Measurements from ENCODE around the gene CKM. TPM values are rescaled to one million over a fixed set of nuclear protein-coding genes. Genes with fewer than 3 reads are reported as not detected.
"Not testable (repeated sequence)": the region's sequence is repeated elsewhere in the genome, so short reads cannot be mapped to it uniquely, and the experiment has no call there.

CKM gene
- total RNA-seq, 3 donors from 2014 or later, result not detected

DNA sequence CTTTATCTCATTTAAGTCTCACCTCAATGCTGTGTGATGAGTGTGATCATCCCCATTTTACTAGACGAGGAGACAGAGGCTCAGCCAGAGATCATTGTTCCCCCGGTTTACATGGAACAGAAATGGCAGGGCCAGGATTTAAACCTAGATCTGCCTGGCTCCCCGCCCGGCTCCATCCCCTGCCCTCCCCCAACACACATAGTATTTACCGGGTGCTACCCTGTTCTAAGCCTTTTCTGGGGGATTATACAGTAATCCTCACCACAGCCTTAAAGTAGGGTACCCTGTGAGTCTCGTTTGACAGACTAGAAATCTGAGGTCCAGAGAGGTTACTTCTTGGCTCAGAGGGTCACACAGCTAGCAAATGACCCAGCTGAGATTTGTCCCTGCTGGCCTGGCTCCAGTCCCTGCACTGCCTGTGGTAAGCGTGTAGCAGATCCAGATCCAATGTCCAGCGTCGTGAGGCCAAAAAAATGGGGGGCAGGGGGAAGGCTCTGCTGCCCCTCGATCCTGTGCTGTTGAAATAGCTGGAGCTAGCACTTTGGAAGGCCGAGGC is 14.1 kb upstream of the CKM start:
- no peak for DNase-seq (ENCODE audit: low spot score in 2 of 2)
- TF ChIP-seq POLR2AphosphoS5 (IDR thresholded peaks at IDR 0.05), result no peak
- TF ChIP-seq POLR2A (IDR thresholded peaks at IDR 0.05), result no peak
- TF ChIP-seq, protein P1, sequence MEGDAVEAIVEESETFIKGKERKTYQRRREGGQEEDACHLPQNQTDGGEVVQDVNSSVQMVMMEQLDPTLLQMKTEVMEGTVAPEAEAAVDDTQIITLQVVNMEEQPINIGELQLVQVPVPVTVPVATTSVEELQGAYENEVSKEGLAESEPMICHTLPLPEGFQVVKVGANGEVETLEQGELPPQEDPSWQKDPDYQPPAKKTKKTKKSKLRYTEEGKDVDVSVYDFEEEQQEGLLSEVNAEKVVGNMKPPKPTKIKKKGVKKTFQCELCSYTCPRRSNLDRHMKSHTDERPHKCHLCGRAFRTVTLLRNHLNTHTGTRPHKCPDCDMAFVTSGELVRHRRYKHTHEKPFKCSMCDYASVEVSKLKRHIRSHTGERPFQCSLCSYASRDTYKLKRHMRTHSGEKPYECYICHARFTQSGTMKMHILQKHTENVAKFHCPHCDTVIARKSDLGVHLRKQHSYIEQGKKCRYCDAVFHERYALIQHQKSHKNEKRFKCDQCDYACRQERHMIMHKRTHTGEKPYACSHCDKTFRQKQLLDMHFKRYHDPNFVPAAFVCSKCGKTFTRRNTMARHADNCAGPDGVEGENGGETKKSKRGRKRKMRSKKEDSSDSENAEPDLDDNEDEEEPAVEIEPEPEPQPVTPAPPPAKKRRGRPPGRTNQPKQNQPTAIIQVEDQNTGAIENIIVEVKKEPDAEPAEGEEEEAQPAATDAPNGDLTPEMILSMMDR (IDR thresholded peaks at IDR 0.05), result no peak
- intact Hi-C loops (cut with DNase I; ENCODE audit: low total_unique reads), result no loop called here
- Histone ChIP-seq H3K9me3 (no peaks in the 10 kb centered on the region), H3K27ac (no peak overlapping the region), H3K4me1 (no peaks in the 10 kb centered on the region), H3K27me3 (peaks cover 0 to 11% of the 10 kb centered on the region in 2 donors), H3K4me3 (no peak overlapping the region), H3K36me3 (no peaks in the 10 kb centered on the region)

DNA sequence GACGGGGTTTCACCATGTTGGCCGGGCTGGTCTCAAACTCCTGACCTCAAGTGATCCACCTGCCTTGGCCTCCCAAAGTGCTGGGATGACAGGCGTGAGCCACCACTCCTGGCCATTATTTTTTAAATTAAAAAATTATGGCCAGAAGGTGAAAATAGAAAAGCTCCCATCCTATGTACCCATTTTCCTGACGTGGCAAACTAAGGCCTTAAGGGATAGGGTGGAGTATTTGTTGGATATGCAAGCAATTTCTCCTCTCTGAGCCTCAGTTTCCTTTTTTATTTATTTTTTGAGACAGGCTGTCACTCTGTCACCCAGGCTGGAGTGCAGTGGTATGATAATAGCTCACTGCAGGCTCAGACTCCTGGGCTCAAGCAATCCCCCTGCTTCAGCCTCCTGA is 12.2 kb upstream of the CKM start:
- DNase-seq (ENCODE audit: low spot score in 2 of 2); H3K27ac ChIP-seq; H3K27me3 ChIP-seq; H3K9me3 ChIP-seq; H3K4me1 ChIP-seq; H3K4me3 ChIP-seq; intact Hi-C loops (cut with DNase I; ENCODE audit: low total_unique reads); H3K36me3 ChIP-seq: not testable (repeated sequence)

DNA sequence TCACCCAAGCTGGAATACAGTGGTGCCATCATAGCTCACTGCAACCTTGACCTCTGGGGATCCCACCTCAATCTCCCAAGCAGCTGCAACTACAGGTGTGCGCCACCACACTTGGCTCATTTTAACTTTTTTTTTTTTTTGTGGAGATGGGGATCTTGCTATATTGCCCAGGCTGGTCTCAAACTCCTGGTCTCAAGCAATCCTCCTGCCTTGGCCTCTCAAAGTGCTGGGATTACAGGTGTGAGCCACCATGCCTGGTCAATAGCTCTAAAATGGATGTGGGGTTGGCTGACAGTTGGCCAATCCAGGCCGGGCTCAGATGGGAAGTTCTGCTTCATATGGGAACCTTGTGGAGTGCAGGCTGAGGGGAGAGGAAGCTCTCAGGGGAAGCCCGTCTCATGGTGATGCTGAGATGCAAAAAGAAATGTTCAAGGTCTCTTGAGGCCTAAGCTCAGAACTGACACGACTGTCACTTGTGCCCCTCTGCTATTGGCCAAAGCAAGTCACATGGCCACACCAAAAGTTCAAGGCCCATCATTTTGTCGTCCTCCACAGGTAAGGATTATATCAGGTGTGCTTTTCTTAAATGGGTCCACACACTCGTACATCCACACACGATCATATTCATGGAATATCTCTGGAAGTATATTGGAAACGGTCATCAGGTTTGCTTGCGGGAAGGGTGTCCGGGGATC is 11.1 kb upstream of the CKM start:
- Histone ChIP-seq H3K27ac (no peak overlapping the region), H3K36me3 (no peaks in the 10 kb centered on the region), H3K9me3 (no peaks in the 10 kb centered on the region), H3K4me3 (no peak overlapping the region), H3K27me3 (no peaks in the 10 kb centered on the region), H3K4me1 (no peaks in the 10 kb centered on the region)
- no peak for TF ChIP-seq POLR2A (IDR thresholded peaks at IDR 0.05)
- no peak for DNase-seq (ENCODE audit: low spot score in 2 of 2)
- intact Hi-C loops (cut with DNase I; ENCODE audit: low total_unique reads), result no loop called here

DNA sequence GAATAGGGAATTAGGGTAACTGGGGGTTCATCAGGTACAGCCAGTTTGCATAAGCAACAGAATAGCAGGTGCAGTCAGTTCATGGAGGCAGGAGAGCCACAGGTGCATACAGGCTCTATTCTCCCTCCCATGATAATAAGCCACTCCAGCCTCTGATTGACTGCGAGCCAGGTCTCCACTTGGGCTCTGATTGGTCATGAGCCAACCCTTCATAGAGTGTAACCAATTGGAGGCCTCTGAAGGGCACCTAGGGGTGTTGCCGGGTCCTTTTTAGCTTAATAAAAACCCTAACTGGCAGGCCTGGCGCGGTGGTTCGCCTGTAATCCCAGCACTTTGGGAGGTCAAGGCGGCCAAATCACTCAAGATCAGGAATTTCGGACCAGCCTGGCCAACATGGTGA is 8.7 kb upstream of the CKM start:
- Histone ChIP-seq H3K27ac (no peak overlapping the region), H3K4me3 (no peak overlapping the region), H3K9me3 (no peaks in the 10 kb centered on the region), H3K4me1 (no peaks in the 10 kb centered on the region), H3K36me3 (no peaks in the 10 kb centered on the region), H3K27me3 (no peaks in the 10 kb centered on the region)
- TF ChIP-seq POLR2AphosphoS5 (IDR thresholded peaks at IDR 0.05) (no peak), POLR2A (IDR thresholded peaks at IDR 0.05) (no peak)
- TF ChIP-seq, protein P1 (IDR thresholded peaks at IDR 0.05), result no peak
- DNase-seq (ENCODE audit: low spot score in 2 of 2), result no peak
- intact Hi-C loops (cut with DNase I; ENCODE audit: low total_unique reads), result no loop called here

DNA sequence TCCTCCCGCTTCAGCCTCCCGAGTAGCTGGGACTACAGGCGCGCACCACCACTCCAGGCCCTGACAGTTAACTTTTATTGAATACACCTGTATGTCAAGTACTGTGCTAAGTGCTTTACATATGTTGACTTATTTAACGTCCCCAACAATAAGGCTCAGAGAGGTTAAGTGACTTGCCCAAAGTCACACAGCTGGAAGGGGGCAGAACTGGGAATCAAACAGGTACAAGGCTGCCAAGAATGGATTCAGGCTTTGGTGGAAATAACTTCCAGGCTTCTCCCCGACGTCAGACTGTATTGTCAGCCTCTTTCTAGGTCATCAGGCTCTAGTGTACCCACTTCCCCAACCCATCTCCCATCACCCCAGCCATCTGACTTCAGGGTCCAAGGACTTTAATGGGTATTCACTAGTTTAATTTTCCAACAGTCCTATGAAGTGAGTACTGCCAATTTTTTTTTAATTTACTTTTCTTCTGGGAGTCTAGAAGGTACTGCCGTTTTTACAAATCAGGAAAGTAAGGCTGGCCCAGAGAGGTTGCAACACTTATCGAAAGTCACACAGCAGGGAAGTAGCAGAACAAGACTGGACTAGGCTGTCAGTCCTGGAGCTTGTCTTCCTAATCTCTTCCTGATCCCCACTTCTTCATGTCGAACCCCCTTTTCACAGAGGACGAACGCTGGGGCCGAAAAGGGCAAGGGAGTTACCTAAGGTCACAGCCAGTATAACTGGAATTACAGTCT is 4.9 kb upstream of the CKM start:
- Histone ChIP-seq H3K4me3 (no peak overlapping the region), H3K36me3 (no peaks in the 10 kb centered on the region), H3K4me1 (no peaks in the 10 kb centered on the region), H3K27me3 (peaks cover 0 to 18% of the 10 kb centered on the region in 2 donors), H3K9me3 (no peaks in the 10 kb centered on the region), H3K27ac (no peak overlapping the region)
- no peak for TF ChIP-seq POLR2AphosphoS5 (IDR thresholded peaks at IDR 0.05)
- TF ChIP-seq POLR2A (IDR thresholded peaks at IDR 0.05), result no peak
- TF ChIP-seq, protein P1 (IDR thresholded peaks at IDR 0.05), result no peak
- no peak for DNase-seq (ENCODE audit: low spot score in 2 of 2)
- intact Hi-C loops (cut with DNase I; ENCODE audit: low total_unique reads), result no loop called here

DNA sequence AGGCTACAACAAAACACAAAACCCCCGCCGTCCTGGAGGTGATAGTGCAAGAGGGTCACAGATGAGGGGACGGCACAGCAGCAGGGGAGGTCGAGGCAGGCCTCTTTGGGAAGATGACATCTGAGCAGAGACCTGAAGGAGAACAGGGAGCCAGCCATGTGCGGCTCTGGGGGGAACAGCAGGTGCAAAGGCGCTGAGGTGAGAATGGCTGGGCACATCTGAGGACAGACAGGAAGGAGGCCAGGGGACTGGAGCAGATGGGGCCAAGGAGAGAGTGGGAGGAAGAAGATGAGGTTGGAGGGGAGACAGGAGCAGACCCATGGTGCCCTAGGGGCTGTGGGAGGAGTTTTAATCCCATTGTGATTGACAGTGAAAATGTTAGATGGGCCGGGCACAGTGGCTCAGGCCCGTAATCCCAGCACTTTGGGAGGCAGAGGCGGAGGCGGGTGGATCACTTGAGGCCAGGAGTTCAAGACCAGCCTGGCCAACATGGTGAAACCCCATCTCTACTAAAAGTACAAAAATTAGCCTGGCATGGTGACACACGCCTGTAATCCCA is 1.8 kb upstream of the CKM start:
- DNase-seq (ENCODE audit: low spot score in 2 of 2), result no peak
- intact Hi-C loops (cut with DNase I; ENCODE audit: low total_unique reads), result no loop called here
- Histone ChIP-seq H3K27me3 (peaks cover 0 to 18% of the 10 kb centered on the region in 2 donors), H3K27ac (no peak overlapping the region), H3K9me3 (no peaks in the 10 kb centered on the region), H3K36me3 (no peaks in the 10 kb centered on the region), H3K4me3 (no peak overlapping the region), H3K4me1 (no peaks in the 10 kb centered on the region)
- TF ChIP-seq, protein P1 (IDR thresholded peaks at IDR 0.05), result no peak
- no peak for TF ChIP-seq POLR2A (IDR thresholded peaks at IDR 0.05)
- no peak for TF ChIP-seq POLR2AphosphoS5 (IDR thresholded peaks at IDR 0.05)
